Measurements from ENCODE around the gene HS3ST2.
A peak's percentile ranks its signal among the peaks of the same experiment; 100 is the strongest.

HS3ST2 gene

DNA sequence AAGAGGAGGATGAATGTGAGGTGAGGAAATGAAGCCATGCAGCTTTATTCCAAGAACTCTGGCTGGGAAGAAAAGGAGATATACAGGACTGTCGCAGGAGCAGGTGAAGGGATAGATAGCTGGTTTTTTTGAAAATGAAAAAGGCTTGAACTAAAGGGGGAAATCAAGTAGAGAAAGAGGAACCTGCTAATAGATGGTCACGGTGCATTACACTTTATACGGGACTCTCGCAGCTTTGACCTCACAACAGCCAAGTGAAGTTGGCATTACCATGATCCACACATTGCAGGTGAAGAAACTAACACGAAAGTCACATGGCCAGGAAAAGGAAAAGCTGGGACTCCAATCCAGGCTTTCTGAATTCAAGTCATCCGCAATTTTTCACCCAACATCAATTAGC, 86.9 kb downstream of the HS3ST2 start:
- CTCF ChIA-PET = interaction anchor here (0.6 to 2.1 kb wide), 4 partner anchors 14 to 98 kb away, joined by 3 to 9 read pairs (median 4); no protein-coding TSS in a partner anchor
- H3K36me3 ChIP-seq (ENCODE audit: control insufficient read depth in 2 of 2, insufficient read depth in 1 of 2, low read length in 2 of 2) = no peaks in the 10 kb centered on the region
- no peaks in the 10 kb centered on the region; the same call in 1 of the 2 replicates for H3K9me3 ChIP-seq (ENCODE audit: control insufficient read depth, insufficient read depth, low read depth, low read length)
- TF ChIP-seq, protein P1, sequence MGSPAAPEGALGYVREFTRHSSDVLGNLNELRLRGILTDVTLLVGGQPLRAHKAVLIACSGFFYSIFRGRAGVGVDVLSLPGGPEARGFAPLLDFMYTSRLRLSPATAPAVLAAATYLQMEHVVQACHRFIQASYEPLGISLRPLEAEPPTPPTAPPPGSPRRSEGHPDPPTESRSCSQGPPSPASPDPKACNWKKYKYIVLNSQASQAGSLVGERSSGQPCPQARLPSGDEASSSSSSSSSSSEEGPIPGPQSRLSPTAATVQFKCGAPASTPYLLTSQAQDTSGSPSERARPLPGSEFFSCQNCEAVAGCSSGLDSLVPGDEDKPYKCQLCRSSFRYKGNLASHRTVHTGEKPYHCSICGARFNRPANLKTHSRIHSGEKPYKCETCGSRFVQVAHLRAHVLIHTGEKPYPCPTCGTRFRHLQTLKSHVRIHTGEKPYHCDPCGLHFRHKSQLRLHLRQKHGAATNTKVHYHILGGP (tag by site-specific recombination; IDR thresholded peaks at IDR 0.05) = no peak
- TF ChIP-seq ZNF423 (tag by site-specific recombination; IDR thresholded peaks at IDR 0.05) (no peak), SCRT2 (tag by site-specific recombination; IDR thresholded peaks at IDR 0.05) (no peak)
- TF ChIP-seq, protein P2, sequence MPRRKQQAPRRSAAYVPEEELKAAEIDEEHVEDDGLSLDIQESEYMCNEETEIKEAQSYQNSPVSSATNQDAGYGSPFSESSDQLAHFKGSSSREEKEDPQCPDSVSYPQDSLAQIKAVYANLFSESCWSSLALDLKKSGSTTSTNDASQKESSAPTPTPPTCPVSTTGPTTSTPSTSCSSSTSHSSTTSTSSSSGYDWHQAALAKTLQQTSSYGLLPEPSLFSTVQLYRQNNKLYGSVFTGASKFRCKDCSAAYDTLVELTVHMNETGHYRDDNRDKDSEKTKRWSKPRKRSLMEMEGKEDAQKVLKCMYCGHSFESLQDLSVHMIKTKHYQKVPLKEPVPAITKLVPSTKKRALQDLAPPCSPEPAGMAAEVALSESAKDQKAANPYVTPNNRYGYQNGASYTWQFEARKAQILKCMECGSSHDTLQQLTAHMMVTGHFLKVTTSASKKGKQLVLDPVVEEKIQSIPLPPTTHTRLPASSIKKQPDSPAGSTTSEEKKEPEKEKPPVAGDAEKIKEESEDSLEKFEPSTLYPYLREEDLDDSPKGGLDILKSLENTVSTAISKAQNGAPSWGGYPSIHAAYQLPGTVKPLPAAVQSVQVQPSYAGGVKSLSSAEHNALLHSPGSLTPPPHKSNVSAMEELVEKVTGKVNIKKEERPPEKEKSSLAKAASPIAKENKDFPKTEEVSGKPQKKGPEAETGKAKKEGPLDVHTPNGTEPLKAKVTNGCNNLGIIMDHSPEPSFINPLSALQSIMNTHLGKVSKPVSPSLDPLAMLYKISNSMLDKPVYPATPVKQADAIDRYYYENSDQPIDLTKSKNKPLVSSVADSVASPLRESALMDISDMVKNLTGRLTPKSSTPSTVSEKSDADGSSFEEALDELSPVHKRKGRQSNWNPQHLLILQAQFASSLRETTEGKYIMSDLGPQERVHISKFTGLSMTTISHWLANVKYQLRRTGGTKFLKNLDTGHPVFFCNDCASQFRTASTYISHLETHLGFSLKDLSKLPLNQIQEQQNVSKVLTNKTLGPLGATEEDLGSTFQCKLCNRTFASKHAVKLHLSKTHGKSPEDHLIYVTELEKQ (tag by site-specific recombination; IDR thresholded peaks at IDR 0.05; ENCODE audit: borderline replicate concordance) = no peak
- H3K4me3 ChIP-seq (ENCODE audit: low read depth, low read length) = no peak overlapping the region
- POLR2A ChIA-PET = no interaction called here
- no peak overlapping the region for H3K27ac ChIP-seq (ENCODE audit: extremely low read depth, low read depth, low read length)
- H3K4me1 ChIP-seq (ENCODE audit: control insufficient read depth, insufficient read depth, low read length) = no peaks in the 10 kb centered on the region

DNA sequence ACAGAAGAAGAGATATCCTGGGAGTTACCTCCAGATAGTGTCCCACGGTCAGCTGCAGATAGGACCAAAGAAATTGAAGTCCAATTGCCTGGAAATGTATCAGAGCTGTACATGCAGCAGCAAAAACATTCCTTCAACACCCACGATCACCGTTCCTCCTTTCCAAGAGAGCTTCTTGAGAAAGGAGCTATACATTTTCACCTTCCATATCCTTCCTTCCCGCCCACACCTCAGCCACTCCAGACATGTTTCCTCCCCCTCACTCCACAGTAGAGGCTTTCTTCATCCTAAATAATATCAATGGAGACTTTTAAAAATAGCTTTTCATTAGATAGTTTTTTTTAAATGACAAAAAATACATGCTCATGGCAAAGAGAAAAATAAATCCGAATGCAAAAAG, 87.6 kb downstream of the HS3ST2 start:
- POLR2A ChIA-PET = no interaction called here
- CTCF ChIA-PET = interaction anchor here (2.1 kb wide), 1 partner anchor 76 kb away, joined by 9 read pairs; no protein-coding TSS in a partner anchor
- TF ChIP-seq, protein P3, sequence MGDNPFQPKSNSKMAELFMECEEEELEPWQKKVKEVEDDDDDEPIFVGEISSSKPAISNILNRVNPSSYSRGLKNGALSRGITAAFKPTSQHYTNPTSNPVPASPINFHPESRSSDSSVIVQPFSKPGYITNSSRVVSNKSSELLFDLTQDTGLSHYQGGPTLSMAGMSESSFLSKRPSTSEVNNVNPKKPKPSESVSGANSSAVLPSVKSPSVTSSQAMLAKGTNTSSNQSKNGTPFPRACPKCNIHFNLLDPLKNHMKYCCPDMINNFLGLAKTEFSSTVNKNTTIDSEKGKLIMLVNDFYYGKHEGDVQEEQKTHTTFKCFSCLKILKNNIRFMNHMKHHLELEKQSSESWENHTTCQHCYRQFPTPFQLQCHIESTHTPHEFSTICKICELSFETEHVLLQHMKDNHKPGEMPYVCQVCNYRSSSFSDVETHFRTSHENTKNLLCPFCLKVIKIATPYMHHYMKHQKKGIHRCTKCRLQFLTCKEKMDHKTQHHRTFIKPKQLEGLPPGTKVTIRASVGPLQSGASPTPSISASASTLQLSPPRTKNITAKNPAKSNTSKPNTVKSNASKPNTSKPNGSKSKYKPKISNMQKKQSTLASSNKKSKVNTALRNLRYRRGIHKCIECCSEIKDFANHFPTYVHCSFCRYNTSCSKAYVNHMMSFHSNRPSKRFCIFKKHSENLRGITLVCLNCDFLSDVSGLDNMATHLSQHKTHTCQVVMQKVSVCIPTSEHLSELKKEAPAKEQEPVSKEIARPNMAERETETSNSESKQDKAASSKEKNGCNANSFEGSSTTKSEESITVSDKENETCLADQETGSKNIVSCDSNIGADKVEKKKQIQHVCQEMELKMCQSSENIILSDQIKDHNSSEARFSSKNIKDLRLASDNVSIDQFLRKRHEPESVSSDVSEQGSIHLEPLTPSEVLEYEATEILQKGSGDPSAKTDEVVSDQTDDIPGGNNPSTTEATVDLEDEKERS (tag by site-specific recombination; IDR thresholded peaks at IDR 0.05) = no peak
- TF ChIP-seq ZFHX2 (tag by site-specific recombination; conservative IDR thresholded peaks at IDR 0.05) (peak; percentile 55), ZNF155 (tag by site-specific recombination; IDR thresholded peaks at IDR 0.05) (no peak), EGR2 (tag by site-specific recombination; IDR thresholded peaks at IDR 0.05; ENCODE audit: low read depth) (peak; percentile 81), ZNF24 (tag by site-specific recombination; IDR thresholded peaks at IDR 0.05) (no peak)
- Histone ChIP-seq H3K4me1 (ENCODE audit: control insufficient read depth, insufficient read depth, low read length) (no peaks in the 10 kb centered on the region), H3K9me3 (ENCODE audit: control insufficient read depth, insufficient read depth, low read depth, low read length) (no peaks in the 10 kb centered on the region), H3K27ac (ENCODE audit: extremely low read depth, low read depth, low read length) (no peak overlapping the region), H3K4me3 (ENCODE audit: low read depth, low read length) (no peak overlapping the region), H3K36me3 (ENCODE audit: control insufficient read depth in 2 of 2, insufficient read depth in 1 of 2, low read length in 2 of 2) (no peaks in the 10 kb centered on the region)

DNA sequence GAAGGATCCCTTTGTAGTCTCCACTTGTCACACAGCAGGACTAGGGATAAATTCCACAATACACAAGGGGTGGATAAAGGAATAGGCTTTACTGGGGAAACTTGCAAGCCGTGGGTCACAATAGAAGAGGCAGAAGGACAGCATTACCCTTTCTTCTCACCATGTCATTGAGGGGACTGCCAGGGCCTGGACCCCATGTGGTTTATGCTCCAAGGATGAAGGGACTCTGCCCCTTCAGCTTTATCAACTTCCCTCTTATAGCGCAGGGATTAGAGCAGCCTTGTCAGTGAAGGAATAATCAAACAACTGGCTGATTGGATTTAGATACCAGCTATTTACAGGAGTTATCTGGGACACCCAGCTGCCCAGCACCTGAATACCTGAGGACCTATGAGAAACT, 89.8 kb downstream of the HS3ST2 start:
- Histone ChIP-seq H3K27ac (ENCODE audit: extremely low read depth, low read depth, low read length) (no peak overlapping the region), H3K4me1 (ENCODE audit: control insufficient read depth, insufficient read depth, low read length) (no peaks in the 10 kb centered on the region), H3K36me3 (ENCODE audit: control insufficient read depth in 2 of 2, insufficient read depth in 1 of 2, low read length in 2 of 2) (no peaks in the 10 kb centered on the region), H3K9me3 (ENCODE audit: control insufficient read depth, insufficient read depth, low read depth, low read length) (no peaks in the 10 kb centered on the region), H3K4me3 (ENCODE audit: low read depth, low read length) (no peak overlapping the region)
- no peak for TF ChIP-seq GLI2 (tag by site-specific recombination; IDR thresholded peaks at IDR 0.05; ENCODE audit: borderline replicate concordance, low read depth)
- TF ChIP-seq, protein P4, sequence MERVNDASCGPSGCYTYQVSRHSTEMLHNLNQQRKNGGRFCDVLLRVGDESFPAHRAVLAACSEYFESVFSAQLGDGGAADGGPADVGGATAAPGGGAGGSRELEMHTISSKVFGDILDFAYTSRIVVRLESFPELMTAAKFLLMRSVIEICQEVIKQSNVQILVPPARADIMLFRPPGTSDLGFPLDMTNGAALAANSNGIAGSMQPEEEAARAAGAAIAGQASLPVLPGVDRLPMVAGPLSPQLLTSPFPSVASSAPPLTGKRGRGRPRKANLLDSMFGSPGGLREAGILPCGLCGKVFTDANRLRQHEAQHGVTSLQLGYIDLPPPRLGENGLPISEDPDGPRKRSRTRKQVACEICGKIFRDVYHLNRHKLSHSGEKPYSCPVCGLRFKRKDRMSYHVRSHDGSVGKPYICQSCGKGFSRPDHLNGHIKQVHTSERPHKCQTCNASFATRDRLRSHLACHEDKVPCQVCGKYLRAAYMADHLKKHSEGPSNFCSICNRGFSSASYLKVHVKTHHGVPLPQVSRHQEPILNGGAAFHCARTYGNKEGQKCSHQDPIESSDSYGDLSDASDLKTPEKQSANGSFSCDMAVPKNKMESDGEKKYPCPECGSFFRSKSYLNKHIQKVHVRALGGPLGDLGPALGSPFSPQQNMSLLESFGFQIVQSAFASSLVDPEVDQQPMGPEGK (tag by site-specific recombination; IDR thresholded peaks at IDR 0.05) = no peak
- TF ChIP-seq, protein P5, sequence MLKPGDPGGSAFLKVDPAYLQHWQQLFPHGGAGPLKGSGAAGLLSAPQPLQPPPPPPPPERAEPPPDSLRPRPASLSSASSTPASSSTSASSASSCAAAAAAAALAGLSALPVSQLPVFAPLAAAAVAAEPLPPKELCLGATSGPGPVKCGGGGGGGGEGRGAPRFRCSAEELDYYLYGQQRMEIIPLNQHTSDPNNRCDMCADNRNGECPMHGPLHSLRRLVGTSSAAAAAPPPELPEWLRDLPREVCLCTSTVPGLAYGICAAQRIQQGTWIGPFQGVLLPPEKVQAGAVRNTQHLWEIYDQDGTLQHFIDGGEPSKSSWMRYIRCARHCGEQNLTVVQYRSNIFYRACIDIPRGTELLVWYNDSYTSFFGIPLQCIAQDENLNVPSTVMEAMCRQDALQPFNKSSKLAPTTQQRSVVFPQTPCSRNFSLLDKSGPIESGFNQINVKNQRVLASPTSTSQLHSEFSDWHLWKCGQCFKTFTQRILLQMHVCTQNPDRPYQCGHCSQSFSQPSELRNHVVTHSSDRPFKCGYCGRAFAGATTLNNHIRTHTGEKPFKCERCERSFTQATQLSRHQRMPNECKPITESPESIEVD (tag by site-specific recombination; IDR thresholded peaks at IDR 0.05) = no peak
- no peak for TF ChIP-seq ZNF837 (tag by site-specific recombination; IDR thresholded peaks at IDR 0.05)
- no peak for TF ChIP-seq ZNF324 (tag by site-specific recombination; IDR thresholded peaks at IDR 0.05)
- TF ChIP-seq ZNF48 (tag by site-specific recombination; IDR thresholded peaks at IDR 0.05) = no peak
- TF ChIP-seq ZNF202 (tag by site-specific recombination; IDR thresholded peaks at IDR 0.05; ENCODE audit: borderline replicate concordance) = no peak
- no peak for TF ChIP-seq ZNF23 (tag by site-specific recombination; IDR thresholded peaks at IDR 0.05; ENCODE audit: borderline replicate concordance)
- ChIA-PET POLR2A (no interaction called here), CTCF (no interaction called here)
